ENCODE results near the gene TLR4.

Gene TLR4

GRCh38 chr9:117696154-117696553 is 8.0 kb upstream of the TLR4 start:
- H3K4me3 ChIP-seq (ENCODE audit: low read depth, low read length), result no peak overlapping the region
- TF ChIP-seq CTCF (IDR thresholded peaks at IDR 0.05; ENCODE audit: low read depth, low read length), result no peak

- no peak for TF ChIP-seq CTCF (IDR thresholded peaks at IDR 0.05; ENCODE audit: low read depth, low read length)
- H3K4me3 ChIP-seq (ENCODE audit: low read depth, low read length), result no peak overlapping the region
Observed at GRCh38 chr9:117697046-117697445, 7.2 kb upstream of the TLR4 start.

GRCh38 chr9:117703537-117703936 is 666 bp upstream of the TLR4 start:
- no peak for TF ChIP-seq CTCF (IDR thresholded peaks at IDR 0.05; ENCODE audit: low read depth, low read length)
- no peak overlapping the region for H3K4me3 ChIP-seq (ENCODE audit: low read depth, low read length)

GRCh38 chr9:117704597-117704996 is 394 bp downstream of the TLR4 start:
- no peak overlapping the region for H3K4me3 ChIP-seq (ENCODE audit: low read depth, low read length)
- no peak for TF ChIP-seq CTCF (IDR thresholded peaks at IDR 0.05; ENCODE audit: low read depth, low read length)

GRCh38 chr9:117705386-117705785 is 1.2 kb downstream of the TLR4 start:
- no peak for TF ChIP-seq CTCF (IDR thresholded peaks at IDR 0.05; ENCODE audit: low read depth, low read length)
- no peak overlapping the region for H3K4me3 ChIP-seq (ENCODE audit: low read depth, low read length)

GRCh38 chr9:117706421-117707116 is 2.4 kb downstream of the TLR4 start:
- no peak for TF ChIP-seq CTCF (IDR thresholded peaks at IDR 0.05; ENCODE audit: low read depth, low read length)
- no peak overlapping the region for H3K4me3 ChIP-seq (ENCODE audit: low read depth, low read length)

GRCh38 chr9:117707561-117707960 is 3.4 kb downstream of the TLR4 start:
- TF ChIP-seq CTCF (IDR thresholded peaks at IDR 0.05; ENCODE audit: low read depth, low read length), result no peak
- H3K4me3 ChIP-seq (ENCODE audit: low read depth, low read length), result no peak overlapping the region

Data from WI38 (cell line).